HepG2 (cell line): ENCODE data around the gene MALT1. TPM values are rescaled to one million over a fixed set of nuclear protein-coding genes. Genes with fewer than 3 reads are reported as not detected.

Experiments
- ATAC-seq: fragments of 200-7000 bp; cut with Tn5 transposase; 3 replicates; pipeline ENCODE4 v1.9.1; 2020; ENCODE audit warnings: mild to moderate bottlenecking, moderate library complexity
- BruUV-seq: library from RNA; stranded (reverse); fragments of 400-500 nt; replicated peaks from 2 replicates; lab custom pipeline; 2021; lab: Mats Ljungman, UMichigan
- CTCF ChIA-PET: fragments of 300-600 bp; formaldehyde crosslinking; extraction: SDS; loops from one replicate; lab custom pipeline; 2021; ENCODE audit warnings: low total read pairs, inconsistent platforms, low intra/inter-chr PET ratio; lab: Yijun Ruan, JAX
- POLR2A ChIA-PET: fragments of 350-600 bp; sonication (Branson Sonifier 250); formaldehyde crosslinking; loops from one replicate; lab custom pipeline; 2020; ENCODE audit warnings: antibody characterized with exemption, inconsistent platforms; lab: Yijun Ruan, JAX
- DNase-seq: peaks from one replicate; pipeline ENCODE4 v3.0.0-alpha.2; 2015; ENCODE audit warnings: low spot score
- FAIRE-seq: peaks from 3 replicates; lab custom pipeline; 2011; peaks lifted over from hg19 to GRCh38; lab: Jason Lieb, UNC
- H2AFZ ChIP-seq: one replicate; pipeline ENCODE4 v1.6.1; 2011; ENCODE audit warnings: low read length, inconsistent platforms
- H3K27ac ChIP-seq: fragments of 300-600 bp; 3 replicates; pipeline ENCODE4 v1.8.0; 2011; ENCODE audit warnings: mixed run types, mild to moderate bottlenecking, mixed read lengths, low read length, inconsistent platforms; ENCODE audit not compliant: insufficient read depth; ENCODE audit errors: extremely low read length
- H3K27me3 ChIP-seq, 2 experiments: fragments of 200-600 bp in 1 of 2; 2 replicates in 1 of 2; 3 replicates in 1 of 2; pipeline versions ENCODE4 v1.6.0 to v1.8.0; 2011; ENCODE audit warnings: low read length in 2 of 2, mild to moderate bottlenecking in 2 of 2, moderate library complexity in 2 of 2, inconsistent platforms in 1 of 2; ENCODE audit not compliant: insufficient read depth in 2 of 2, control insufficient read depth in 1 of 2
- H3K36me3 ChIP-seq, 2 experiments: fragments of 200-600 bp in 1 of 2; replicated peaks in 1 of 2; 2 replicates in 1 of 2; 3 replicates in 1 of 2; pipeline versions ENCODE4 v1.5.1 to v1.8.0; 2011; ENCODE audit warnings: low read length in 2 of 2, inconsistent platforms in 1 of 2; ENCODE audit not compliant: insufficient read depth in 2 of 2, control insufficient read depth in 1 of 2
- H3K4me1 ChIP-seq: 2 replicates; pipeline ENCODE4 v1.5.1; 2012; ENCODE audit warnings: low read length, inconsistent platforms; ENCODE audit not compliant: insufficient read depth
- H3K4me2 ChIP-seq: 2 replicates; pipeline ENCODE4 v1.6.0; 2011; ENCODE audit warnings: low read depth, low read length, inconsistent platforms
- H3K4me3 ChIP-seq, 3 experiments: fragments of 200-600 bp in 1 of 3; sonication (generic), shearing (Covaris generic) in 1 of 3; replicated peaks in 1 of 3; 2 replicates each; pipeline ENCODE4 v1.5.1; 2011 to 2016; ENCODE audit warnings: low read length in 3 of 3, inconsistent platforms in 2 of 3, low read depth in 2 of 3, mild to moderate bottlenecking in 2 of 3, control low read depth in 1 of 3, mixed read lengths in 1 of 3; ENCODE audit not compliant: insufficient read depth in 1 of 3
- H3K79me2 ChIP-seq: one replicate; pipeline ENCODE4 v1.6.1; 2011; ENCODE audit warnings: low read length, inconsistent platforms; ENCODE audit not compliant: insufficient read depth
- H3K9ac ChIP-seq: 2 replicates; pipeline ENCODE4 v1.6.0; 2011; ENCODE audit warnings: mild to moderate bottlenecking, low read depth, low read length, inconsistent platforms; ENCODE audit not compliant: insufficient read depth
- H3K9me3 ChIP-seq: 2 replicates; pipeline ENCODE4 v1.5.1; 2012; ENCODE audit warnings: mild to moderate bottlenecking, low read length
- H4K20me1 ChIP-seq: 2 replicates; pipeline ENCODE4 v1.6.0; 2011; ENCODE audit warnings: inconsistent platforms, mild to moderate bottlenecking, low read length, moderate library complexity; ENCODE audit not compliant: insufficient read depth
- ELF4 ChIP-seq: sonication (generic); formaldehyde crosslinking; IDR thresholded peaks from 2 replicates; pipeline ENCODE4 v1.5.0; 2020; ENCODE audit warnings: missing genetic modification reagents, mild to moderate bottlenecking, moderate library complexity, borderline replicate concordance
- KLF16 ChIP-seq, 2 experiments: sonication (generic) in 1 of 2; formaldehyde crosslinking in 1 of 2; IDR thresholded peaks; 2 replicates each; pipeline versions ENCODE4 v1.6.1 to v1.8.0; 2016 to 2023; ENCODE audit warnings: missing genetic modification reagents in 2 of 2, missing compliant biosample characterization in 1 of 2
- TRIM22 ChIP-seq: fragments of 450-650 bp; IDR thresholded peaks from 2 replicates; pipeline ENCODE4 v1.6.1; 2017
- ZNF83 ChIP-seq: sonication (generic); formaldehyde crosslinking; IDR thresholded peaks from 2 replicates; pipeline ENCODE4 v1.4.0; 2020; ENCODE audit warnings: missing genetic modification reagents, mild to moderate bottlenecking, borderline replicate concordance
- WGBS: methylation state at CpG from one replicate; pipeline ENCODE4 v1.1.6; 2017; ENCODE audit warnings: low lambda C conversion rate; 5-methylcytosine and 5-hydroxymethylcytosine counted together
- in situ Hi-C: cut with HindIII; loops from 2 replicates; pipeline ENCODE4 v1.10.0; 2017; ENCODE audit warnings: low pct_unique_long_range_greater_than_20kb; ENCODE audit not compliant: extremely low pct_ligation_motif_present
- intact Hi-C: fragments of 100-400 bp; cut with micrococcal nuclease; formaldehyde crosslinking; loops from one replicate; pipeline ENCODE4 v1.10.0; 2022; ENCODE audit not compliant: unreplicated experiment
- polyA plus RNA-seq, 8 experiments: library from polyadenylated mRNA; depleted of rRNA in 3 of 8; stranded (reverse) in 7 of 8; unstranded in 1 of 8; fragments of >200 nt; fragmentation: Illumina TruSeq in 4 of 8; extraction: Trizol in 4 of 8; gene quantifications; 2 replicates each; pipeline versions ENCODE4 v1.2.1 to v1.2.3, GENCODE V29; 2011 to 2016; ENCODE audit warnings: low read depth in 4 of 8, missing spikeins in 1 of 8, mixed read lengths in 1 of 8; ENCODE audit not compliant: insufficient read depth in 1 of 8
- total RNA-seq, 5 experiments: library from RNA; depleted of rRNA; stranded (reverse); fragments of >200 nt; fragmentation: Illumina TruSeq; extraction: Trizol; gene quantifications; 2 replicates each; pipeline ENCODE4 v1.2.3, GENCODE V29; 2016; ENCODE audit warnings: low read depth in 1 of 5
- TF ChIP-seq, protein P1 (sequence below): sonication (generic); formaldehyde crosslinking; IDR thresholded peaks from 2 replicates; pipeline ENCODE4 v1.4.0; 2020; ENCODE audit warnings: mild to moderate bottlenecking, missing genetic modification reagents, borderline replicate concordance

Gene MALT1
- total and polyA plus RNA-seq, 2 of the 13 experiments (the other 11 are each of a cell fraction or from before 2014, with no cell fraction given): 43.9 to 89.0 TPM

DNA sequence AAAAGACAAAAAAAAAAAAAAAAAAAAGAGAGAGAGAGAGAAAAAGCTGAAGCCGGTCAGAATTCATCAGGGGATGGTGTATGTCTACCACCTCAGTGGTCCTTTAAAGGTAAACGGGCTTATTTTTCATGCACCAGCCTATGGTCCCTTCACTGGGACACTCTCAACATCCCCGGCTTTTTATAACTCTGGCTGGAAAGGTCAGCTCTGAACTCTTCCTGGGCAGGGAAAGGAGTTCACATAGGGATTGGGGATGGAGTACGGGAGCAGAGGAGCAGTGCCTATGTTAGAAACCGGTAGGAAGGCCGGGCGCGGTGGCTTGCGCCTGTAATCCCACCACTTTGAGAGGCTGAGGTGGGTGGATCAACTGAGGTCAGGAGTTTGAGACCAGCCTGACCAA is 10.3 kb upstream of the MALT1 start:
- in situ Hi-C loops: loop anchor here (5.0 to 25.0 kb wide), 3 partner anchors 76 to 649 kb away; no protein-coding TSS in a partner anchor
- no peak overlapping the region for H2AFZ ChIP-seq
- no peak overlapping the region for H3K4me3 ChIP-seq
- H3K36me3 ChIP-seq: no peaks in the 10 kb centered on the region
- BruUV-seq: no TSS peak
- no peak for FAIRE-seq
- no peak for DNase-seq
- H3K27me3 ChIP-seq: no peaks in the 10 kb centered on the region
- intact Hi-C loops: loop anchor here (1.0 kb wide), 1 partner anchor 132 kb away; no protein-coding TSS in a partner anchor
- no peaks in the 10 kb centered on the region for H3K79me2 ChIP-seq
- no peaks in the 10 kb centered on the region for H4K20me1 ChIP-seq
- ChIA-PET CTCF (no interaction called here), POLR2A (no interaction called here)
- H3K4me2 ChIP-seq: no peak overlapping the region
- H3K4me1 ChIP-seq: peaks cover 21% of the 10 kb centered on the region
- no peaks in the 10 kb centered on the region for H3K9me3 ChIP-seq
- TF ChIP-seq, protein P1, sequence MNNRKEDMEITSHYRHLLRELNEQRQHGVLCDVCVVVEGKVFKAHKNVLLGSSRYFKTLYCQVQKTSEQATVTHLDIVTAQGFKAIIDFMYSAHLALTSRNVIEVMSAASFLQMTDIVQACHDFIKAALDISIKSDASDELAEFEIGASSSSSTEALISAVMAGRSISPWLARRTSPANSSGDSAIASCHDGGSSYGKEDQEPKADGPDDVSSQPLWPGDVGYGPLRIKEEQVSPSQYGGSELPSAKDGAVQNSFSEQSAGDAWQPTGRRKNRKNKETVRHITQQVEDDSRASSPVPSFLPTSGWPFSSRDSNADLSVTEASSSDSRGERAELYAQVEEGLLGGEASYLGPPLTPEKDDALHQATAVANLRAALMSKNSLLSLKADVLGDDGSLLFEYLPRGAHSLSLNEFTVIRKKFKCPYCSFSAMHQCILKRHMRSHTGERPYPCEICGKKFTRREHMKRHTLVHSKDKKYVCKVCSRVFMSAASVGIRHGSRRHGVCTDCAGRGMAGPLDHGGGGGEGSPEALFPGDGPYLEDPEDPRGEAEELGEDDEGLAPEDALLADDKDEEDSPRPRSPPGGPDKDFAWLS: no peak
- no peak for TF ChIP-seq ELF4 (CRISPR knock-in tag)
- TF ChIP-seq KLF16 (CRISPR knock-in tag; IDR thresholded peaks at IDR 0.05): no peak
- no peak for TF ChIP-seq TRIM22
- TF ChIP-seq ZNF83 (CRISPR knock-in tag): no peak
- WGBS: 93% methylated on average over 9 of the region's 9 CpGs
- ATAC-seq: no peak
- H3K27ac ChIP-seq: no peak overlapping the region
- no peak overlapping the region for H3K9ac ChIP-seq
